HCT116 (cell line): Measurements from ENCODE around the gene RNF113B. TPM values are rescaled to one million over a fixed set of nuclear protein-coding genes. Genes with fewer than 3 reads are reported as not detected.

Experiments used
- ATAC-seq: fragments of 200-7000 bp; cut with Tn5 transposase; 2 replicates; pipeline ENCODE4 v1.9.1; 2020; ENCODE audit warnings: mild to moderate bottlenecking, moderate library complexity
- BruUV-seq: library from RNA; stranded (reverse); fragments of 400-500 nt; replicated peaks from 2 replicates; lab custom pipeline; 2021; lab: Mats Ljungman, UMichigan
- CTCF ChIA-PET: fragments of 300-600 bp; sonication (Branson Sonifier 250); formaldehyde crosslinking; loops from one replicate; lab custom pipeline; 2021; ENCODE audit warnings: antibody characterized with exemption; lab: Charles Lee
- POLR2A ChIA-PET: fragments of 300-600, 350-600 bp; sonication (Branson Sonifier 250); formaldehyde crosslinking; loops from one replicate; lab custom pipeline; 2021; ENCODE audit warnings: antibody characterized with exemption; lab: Charles Lee
- RAD21 ChIA-PET, 2 experiments: fragments of 300-600 bp; sonication (Branson Sonifier 250); formaldehyde crosslinking; loops; one replicate each; lab custom pipeline; 2023; ENCODE audit warnings: low total read pairs in 2 of 2; ENCODE audit not compliant: uncharacterized antibody in 2 of 2, unreplicated experiment in 2 of 2, low non-redundant PET in 1 of 2; lab: Charles Lee
- DNase-seq: peaks from one replicate; pipeline ENCODE4 v3.0.0-alpha.2; 2010; ENCODE audit warnings: low read depth, low spot score
- H2AFZ ChIP-seq: fragments of 200-600 bp; shearing (Covaris generic), sonication (generic); 2 replicates; pipeline ENCODE4 v1.6.1; 2017; ENCODE audit warnings: low read depth, mixed run types, mixed read lengths, antibody characterized with exemption, low read length; ENCODE audit not compliant: poor library complexity, severe bottlenecking
- H3K27ac ChIP-seq: 2 replicates; pipeline ENCODE4 v1.5.1; 2012; ENCODE audit warnings: low read depth, low read length
- H3K27me3 ChIP-seq: fragments of 200-600 bp; sonication (generic); 2 replicates; pipeline ENCODE4 v1.6.1; 2016; ENCODE audit warnings: mixed run types, low read length, mixed read lengths; ENCODE audit not compliant: insufficient read depth
- H3K36me3 ChIP-seq, 2 experiments: fragments of 200-500 bp in 1 of 2; fragments of 200-600 bp in 1 of 2; sonication (Bioruptor generic) in 1 of 2; sonication (generic) in 1 of 2; 2 replicates each; pipeline versions ENCODE4 v1.5.1 to v1.6.1; 2014 to 2016; ENCODE audit warnings: low read length in 2 of 2, inconsistent platforms in 1 of 2, mixed read lengths in 1 of 2, mixed run types in 1 of 2; ENCODE audit not compliant: insufficient read depth in 2 of 2, control insufficient read depth in 1 of 2
- H3K4me1 ChIP-seq, 2 experiments: fragments of 200-600 bp in 1 of 2; sonication (generic) in 1 of 2; 2 replicates each; pipeline versions ENCODE4 v1.5.1 to v1.6.1; 2012 to 2017; ENCODE audit warnings: low read length in 2 of 2, inconsistent platforms in 1 of 2, mild to moderate bottlenecking in 1 of 2, mixed read lengths in 1 of 2, mixed run types in 1 of 2, moderate library complexity in 1 of 2; ENCODE audit not compliant: insufficient read depth in 2 of 2, control insufficient read depth in 1 of 2
- H3K4me2 ChIP-seq: fragments of 200-600 bp; sonication (generic); 2 replicates; pipeline ENCODE4 v1.6.1; 2017; ENCODE audit warnings: mixed run types, low read length, mixed read lengths
- H3K4me3 ChIP-seq, 2 experiments: fragments of 200-600 bp in 1 of 2; sonication (generic) in 1 of 2; replicated peaks in 1 of 2; 2 replicates each; pipeline ENCODE4 v1.5.1; 2011 to 2016; ENCODE audit warnings: low read length in 2 of 2, control low read depth in 1 of 2, low read depth in 1 of 2, mild to moderate bottlenecking in 1 of 2, mixed read lengths in 1 of 2, mixed run types in 1 of 2
- H3K79me2 ChIP-seq: fragments of 200-600 bp; sonication (generic); 2 replicates; pipeline ENCODE4 v1.6.1; 2017; ENCODE audit warnings: mild to moderate bottlenecking, mixed run types, low read length, moderate library complexity, mixed read lengths; ENCODE audit not compliant: insufficient read depth
- H3K9ac ChIP-seq: fragments of 200-600 bp; sonication (generic); 2 replicates; pipeline ENCODE4 v1.6.1; 2016; ENCODE audit warnings: low read length, mixed read lengths
- H3K9me2 ChIP-seq: fragments of 200-600 bp; sonication (generic), shearing (Covaris generic); 2 replicates; pipeline ENCODE4 v1.6.1; 2017; ENCODE audit warnings: mixed run types, mild to moderate bottlenecking, moderate library complexity; ENCODE audit not compliant: insufficient read depth
- H3K9me3 ChIP-seq, 2 experiments: fragments of 200-500 bp in 1 of 2; fragments of 200-600 bp in 1 of 2; sonication (Bioruptor generic) in 1 of 2; sonication (generic) in 1 of 2; 2 replicates each; pipeline ENCODE4 v1.6.1; 2014 to 2017; ENCODE audit warnings: low read length in 2 of 2, mixed read lengths in 2 of 2, inconsistent platforms in 1 of 2, low read depth in 1 of 2, mild to moderate bottlenecking in 1 of 2, mixed run types in 1 of 2, moderate library complexity in 1 of 2; ENCODE audit not compliant: control insufficient read depth in 1 of 2, insufficient read depth in 1 of 2
- H4K20me1 ChIP-seq: fragments of 200-600 bp; sonication (generic), shearing (Covaris generic); 2 replicates; pipeline ENCODE4 v1.6.1; 2017; ENCODE audit warnings: mixed run types, mild to moderate bottlenecking, moderate library complexity; ENCODE audit not compliant: insufficient read depth
- CEBPB ChIP-seq: IDR thresholded peaks from 2 replicates; pipeline ENCODE4 v1.6.1; 2012; ENCODE audit warnings: low read depth
- EGR1 ChIP-seq: IDR thresholded peaks from 2 replicates; pipeline ENCODE4 v1.6.1; 2012; ENCODE audit warnings: low read depth
- EZH2 ChIP-seq: fragments of 200-600 bp; sonication (generic); IDR thresholded peaks from 2 replicates; pipeline ENCODE4 v1.6.1; 2017; ENCODE audit warnings: antibody characterized with exemption, mixed run types
- EZH2phosphoT487 ChIP-seq: fragments of 200-600 bp; IDR thresholded peaks from 2 replicates; pipeline ENCODE4 v1.6.1; 2018; ENCODE audit warnings: antibody characterized with exemption, borderline replicate concordance
- FOSL1 ChIP-seq: IDR thresholded peaks from 2 replicates; pipeline ENCODE4 v1.6.1; 2012; ENCODE audit warnings: low read depth
- JUND ChIP-seq: IDR thresholded peaks from 2 replicates; pipeline ENCODE4 v1.6.1; 2012
- POLR2A ChIP-seq: IDR thresholded peaks from 2 replicates; pipeline ENCODE4 v1.7.0; 2011; ENCODE audit warnings: borderline replicate concordance; ENCODE audit not compliant: insufficient read depth, insufficient read length; ENCODE audit errors: extremely low read depth
- POLR2AphosphoS5 ChIP-seq: IDR thresholded peaks from 2 replicates; pipeline ENCODE4 v1.6.1; 2011; ENCODE audit warnings: mild to moderate bottlenecking, low read depth, low read length, moderate library complexity
- RAD21 ChIP-seq: IDR thresholded peaks from 2 replicates; pipeline ENCODE4 v1.6.1; 2012; ENCODE audit warnings: low read depth, mild to moderate bottlenecking
- REST ChIP-seq: IDR thresholded peaks from 2 replicates; pipeline ENCODE4 v1.6.1; 2012; ENCODE audit warnings: low read depth
- SP1 ChIP-seq: IDR thresholded peaks from 2 replicates; pipeline ENCODE4 v1.6.1; 2012; ENCODE audit warnings: low read depth
- SRF ChIP-seq: IDR thresholded peaks from 2 replicates; pipeline ENCODE4 v1.6.1; 2012; ENCODE audit warnings: low read depth
- YY1 ChIP-seq: IDR thresholded peaks from 2 replicates; pipeline ENCODE4 v1.6.1; 2011; ENCODE audit warnings: low read length, low read depth, moderate library complexity, mild to moderate bottlenecking; ENCODE audit not compliant: insufficient replicate concordance; ENCODE audit errors: extremely low read depth
- ZFX ChIP-seq: fragments of 450-650 bp; IDR thresholded peaks from 2 replicates; pipeline ENCODE4 v1.6.1; 2017
- ZNF274 ChIP-seq: fragments of 200-500 bp; sonication (Bioruptor generic); IDR thresholded peaks from 2 replicates; pipeline ENCODE4 v1.6.1; 2014; ENCODE audit warnings: mild to moderate bottlenecking, low read depth, low read length, inconsistent platforms
- intact Hi-C: fragments of 100-400 bp; cut with micrococcal nuclease; formaldehyde crosslinking; loops from 2 replicates; pipeline ENCODE4 v1.10.0; 2022
- total RNA-seq: library from RNA; stranded (reverse); gene quantifications from one replicate; pipeline ENCODE4 v1.2.1, GENCODE V29; 2021; ENCODE audit not compliant: unreplicated experiment
- TF ChIP-seq, protein P1 (sequence below), 3 experiments: fragments of 200-600 bp in 1 of 3; sonication (generic) in 1 of 3; IDR thresholded peaks in 2 of 3; conservative IDR thresholded peaks in 1 of 3; 2 replicates each; pipeline ENCODE4 v1.5.1; 2012 to 2017; ENCODE audit warnings: low read depth in 2 of 3, low read length in 2 of 3, antibody characterized with exemption in 1 of 3, borderline replicate concordance in 1 of 3, control low read depth in 1 of 3, mild to moderate bottlenecking in 1 of 3, mixed read lengths in 1 of 3, mixed run types in 1 of 3, moderate library complexity in 1 of 3; ENCODE audit not compliant: insufficient read depth in 1 of 3
- TF ChIP-seq, protein P2 (sequence below): IDR thresholded peaks from 2 replicates; pipeline ENCODE4 v1.6.1; 2012

RNF113B gene
- total RNA-seq, 1 experiment from 2014 or later = not detected

- TF ChIP-seq SP1 (no peak), RAD21 (no peak), POLR2A (no peak), YY1 (no peak), POLR2AphosphoS5 (no peak), EZH2phosphoT487 (no peak), FOSL1 (no peak), EZH2 (no peak), SRF (no peak), REST (no peak), ZFX (no peak), JUND (no peak), CEBPB (no peak), ZNF274 (no peak), EGR1 (no peak)
- TF ChIP-seq, protein P1, sequence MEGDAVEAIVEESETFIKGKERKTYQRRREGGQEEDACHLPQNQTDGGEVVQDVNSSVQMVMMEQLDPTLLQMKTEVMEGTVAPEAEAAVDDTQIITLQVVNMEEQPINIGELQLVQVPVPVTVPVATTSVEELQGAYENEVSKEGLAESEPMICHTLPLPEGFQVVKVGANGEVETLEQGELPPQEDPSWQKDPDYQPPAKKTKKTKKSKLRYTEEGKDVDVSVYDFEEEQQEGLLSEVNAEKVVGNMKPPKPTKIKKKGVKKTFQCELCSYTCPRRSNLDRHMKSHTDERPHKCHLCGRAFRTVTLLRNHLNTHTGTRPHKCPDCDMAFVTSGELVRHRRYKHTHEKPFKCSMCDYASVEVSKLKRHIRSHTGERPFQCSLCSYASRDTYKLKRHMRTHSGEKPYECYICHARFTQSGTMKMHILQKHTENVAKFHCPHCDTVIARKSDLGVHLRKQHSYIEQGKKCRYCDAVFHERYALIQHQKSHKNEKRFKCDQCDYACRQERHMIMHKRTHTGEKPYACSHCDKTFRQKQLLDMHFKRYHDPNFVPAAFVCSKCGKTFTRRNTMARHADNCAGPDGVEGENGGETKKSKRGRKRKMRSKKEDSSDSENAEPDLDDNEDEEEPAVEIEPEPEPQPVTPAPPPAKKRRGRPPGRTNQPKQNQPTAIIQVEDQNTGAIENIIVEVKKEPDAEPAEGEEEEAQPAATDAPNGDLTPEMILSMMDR (IDR thresholded peaks at IDR 0.05 in 2 of 3, conservative IDR thresholded peaks at IDR 0.05 in 1 of 3; ENCODE audit: borderline replicate concordance in 1 of 3, insufficient read depth in 1 of 3, low read depth in 2 of 3, low read length in 2 of 3) = no peak
- TF ChIP-seq, protein P2, sequence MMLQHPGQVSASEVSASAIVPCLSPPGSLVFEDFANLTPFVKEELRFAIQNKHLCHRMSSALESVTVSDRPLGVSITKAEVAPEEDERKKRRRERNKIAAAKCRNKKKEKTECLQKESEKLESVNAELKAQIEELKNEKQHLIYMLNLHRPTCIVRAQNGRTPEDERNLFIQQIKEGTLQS = no peak
- BruUV-seq = no TSS peak
- Histone ChIP-seq H2AFZ (no peak overlapping the region), H3K4me1 (no peaks in the 10 kb centered on the region), H3K36me3 (no peaks in the 10 kb centered on the region), H3K4me2 (no peak overlapping the region), H3K9me2 (no peaks in the 10 kb centered on the region), H3K79me2 (no peaks in the 10 kb centered on the region), H4K20me1 (no peaks in the 10 kb centered on the region), H3K9me3 (no peaks in the 10 kb centered on the region), H3K9ac (no peak overlapping the region), H3K27ac (no peak overlapping the region), H3K4me3 (no peak overlapping the region), H3K27me3 (no peaks in the 10 kb centered on the region)
- no peak for ATAC-seq
- intact Hi-C loops = no loop called here
- ChIA-PET POLR2A (no interaction called here), RAD21 (no interaction called here), CTCF (no interaction called here)
- DNase-seq = no peak
Measured at GRCh38 chr13:98225036-98225940, 48.2 kb upstream of the RNF113B start.
